ENCODE measurements around the gene AJM1.
"Not testable (repeated sequence)": the region's sequence is repeated elsewhere in the genome, so short reads cannot be mapped to it uniquely, and the experiment has no call there.

AJM1 gene

DNA sequence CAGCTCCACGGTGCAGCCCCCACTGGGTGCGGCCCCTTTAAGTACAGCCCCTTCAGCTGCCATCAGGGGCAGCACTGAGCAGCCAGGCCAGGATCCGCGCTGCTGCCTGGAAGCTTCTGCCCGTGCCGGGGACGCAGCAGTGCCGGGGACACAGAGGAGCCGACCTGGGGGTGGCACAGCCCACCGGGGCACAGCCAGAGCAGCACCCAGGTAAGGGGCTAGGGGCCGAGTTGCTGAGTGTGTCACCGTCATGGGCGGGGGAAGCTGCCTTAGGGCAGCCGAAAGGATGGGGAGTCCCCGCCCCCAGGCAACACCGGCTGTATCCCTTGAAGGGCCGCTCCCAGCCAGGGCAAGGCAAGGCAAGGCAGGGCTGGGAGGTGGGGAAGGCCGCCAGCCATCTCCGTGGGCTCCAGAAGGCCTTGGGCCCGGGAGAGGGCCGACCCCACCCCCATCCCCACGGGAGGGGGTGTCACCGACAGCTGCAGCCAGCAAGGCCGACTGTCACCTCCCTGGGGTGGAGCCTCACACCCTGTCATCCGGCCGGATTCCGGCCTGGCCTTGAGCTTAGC is at the start of gene AJM1:
TSS of gene AJM1 (plus strand) at position 99 of the 569 bp plus-strand sequence. CDS start 1,937 bp downstream, outside the sequence.
- TF ChIP-seq, protein P1, sequence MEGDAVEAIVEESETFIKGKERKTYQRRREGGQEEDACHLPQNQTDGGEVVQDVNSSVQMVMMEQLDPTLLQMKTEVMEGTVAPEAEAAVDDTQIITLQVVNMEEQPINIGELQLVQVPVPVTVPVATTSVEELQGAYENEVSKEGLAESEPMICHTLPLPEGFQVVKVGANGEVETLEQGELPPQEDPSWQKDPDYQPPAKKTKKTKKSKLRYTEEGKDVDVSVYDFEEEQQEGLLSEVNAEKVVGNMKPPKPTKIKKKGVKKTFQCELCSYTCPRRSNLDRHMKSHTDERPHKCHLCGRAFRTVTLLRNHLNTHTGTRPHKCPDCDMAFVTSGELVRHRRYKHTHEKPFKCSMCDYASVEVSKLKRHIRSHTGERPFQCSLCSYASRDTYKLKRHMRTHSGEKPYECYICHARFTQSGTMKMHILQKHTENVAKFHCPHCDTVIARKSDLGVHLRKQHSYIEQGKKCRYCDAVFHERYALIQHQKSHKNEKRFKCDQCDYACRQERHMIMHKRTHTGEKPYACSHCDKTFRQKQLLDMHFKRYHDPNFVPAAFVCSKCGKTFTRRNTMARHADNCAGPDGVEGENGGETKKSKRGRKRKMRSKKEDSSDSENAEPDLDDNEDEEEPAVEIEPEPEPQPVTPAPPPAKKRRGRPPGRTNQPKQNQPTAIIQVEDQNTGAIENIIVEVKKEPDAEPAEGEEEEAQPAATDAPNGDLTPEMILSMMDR (IDR thresholded peaks at IDR 0.05; ENCODE audit: low read depth, low read length, missing control alignments) = peak; percentile 86
- peak within 1 kb of the TSS; percentile 71 for H3K4me3 ChIP-seq (ENCODE audit: low read depth, low read length)
- peak; percentile 48 for DNase-seq (ENCODE audit: low read depth)

DNA sequence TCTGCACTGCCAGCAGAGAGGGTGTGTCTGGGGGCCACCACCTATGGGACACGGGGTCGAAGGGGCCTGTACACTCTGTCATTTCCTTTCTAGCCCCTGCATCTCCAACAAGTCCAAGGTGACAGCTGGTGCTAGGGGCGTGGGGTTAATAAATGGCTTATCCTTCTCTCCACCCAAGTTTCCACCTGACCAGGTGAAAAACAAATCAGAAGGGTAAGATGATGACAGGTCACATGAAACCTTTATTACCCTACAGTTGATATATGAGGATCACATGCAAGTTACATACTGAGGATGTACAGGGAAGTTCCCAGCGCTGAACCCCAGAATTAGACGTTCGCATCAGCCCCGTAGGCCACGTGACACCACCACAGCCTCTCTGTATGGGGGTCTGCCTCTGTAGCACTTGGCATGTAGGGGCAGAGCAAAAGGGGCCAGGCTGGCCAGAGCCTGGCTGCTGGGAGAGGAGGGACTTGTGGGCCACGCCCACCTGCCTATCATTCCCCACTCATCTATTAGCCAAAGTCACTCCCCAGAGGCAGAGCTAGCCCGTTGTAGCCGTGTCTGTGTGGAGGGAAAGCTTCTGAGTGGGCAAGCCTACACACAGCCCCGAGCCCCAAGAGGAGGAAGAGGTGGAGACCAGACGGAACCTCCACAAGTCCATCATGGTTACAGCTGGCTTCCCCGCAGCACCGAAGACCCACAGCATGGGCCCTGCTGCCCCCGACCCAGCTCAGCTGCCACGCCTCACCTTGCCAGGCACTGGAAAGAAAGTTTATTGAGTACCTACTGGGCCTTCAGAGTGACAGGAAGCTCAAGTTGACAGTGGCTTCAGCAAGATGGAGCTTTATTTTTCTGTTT is 49.0 kb upstream of the AJM1 start:
- H3K4me3 ChIP-seq (ENCODE audit: low read depth, low read length) = no peak overlapping the region
- TF ChIP-seq, protein P1 (IDR thresholded peaks at IDR 0.05; ENCODE audit: low read depth, low read length, missing control alignments) = no peak
- DNase-seq (ENCODE audit: low read depth) = no peak

DNA sequence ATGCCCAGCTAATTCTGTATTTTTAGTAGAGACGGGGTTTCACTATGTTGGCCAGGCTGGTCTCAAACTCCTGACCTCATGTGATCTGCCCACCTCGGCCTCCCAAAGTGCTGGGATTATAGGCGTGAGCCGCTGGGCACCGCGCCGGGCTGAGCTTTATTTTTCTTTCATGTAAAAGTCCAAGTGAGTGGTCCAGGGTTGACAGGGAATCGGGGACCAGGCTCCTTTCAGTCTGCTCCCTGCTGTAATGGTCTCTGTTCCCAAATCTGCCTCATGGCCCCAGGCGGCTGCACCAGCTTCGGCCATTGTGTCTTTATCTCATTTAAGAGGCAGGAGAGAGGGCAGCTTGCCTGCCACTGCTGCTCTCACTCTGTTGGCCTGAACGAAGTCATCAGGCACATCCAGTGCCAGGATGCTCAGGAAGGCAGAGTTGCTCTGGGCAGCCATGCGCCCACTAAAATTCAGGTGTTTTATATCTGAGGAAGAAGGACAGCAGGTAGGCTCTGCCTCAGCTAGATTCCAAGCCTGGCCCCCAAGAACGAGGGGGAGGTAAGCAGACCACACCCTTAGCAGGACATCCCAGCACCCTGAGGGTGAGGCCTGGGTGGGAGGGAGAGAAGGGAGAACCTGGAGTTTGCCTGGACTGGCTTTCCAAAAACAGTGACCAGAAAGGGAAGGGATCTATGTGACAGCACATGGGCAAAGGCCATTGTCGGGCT is 47.8 kb upstream of the AJM1 start:
- DNase-seq (ENCODE audit: low read depth) = no peak
- no peak overlapping the region for H3K4me3 ChIP-seq (ENCODE audit: low read depth, low read length)
- TF ChIP-seq, protein P1 (IDR thresholded peaks at IDR 0.05; ENCODE audit: low read depth, low read length, missing control alignments) = no peak

DNA sequence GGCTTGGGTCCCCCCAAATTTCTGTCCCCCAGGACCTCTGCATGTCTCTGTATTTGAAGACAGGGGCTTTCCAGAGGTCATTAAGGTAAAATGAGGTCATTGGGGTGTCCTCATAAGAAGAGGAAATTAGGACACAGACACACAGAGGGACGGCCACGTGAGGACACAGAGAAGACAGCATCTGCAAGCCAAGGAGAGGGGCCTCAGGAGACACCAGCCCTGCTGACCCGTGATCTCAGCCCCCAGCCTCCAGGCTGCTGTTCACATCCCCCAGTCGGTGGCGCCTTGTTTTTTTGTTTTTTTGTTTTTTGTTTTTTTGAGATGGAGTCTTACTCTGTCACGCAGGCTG is 47.3 kb upstream of the AJM1 start:
- no peak overlapping the region for H3K4me3 ChIP-seq (ENCODE audit: low read depth, low read length)
- no peak for DNase-seq (ENCODE audit: low read depth)
- TF ChIP-seq, protein P1 (IDR thresholded peaks at IDR 0.05; ENCODE audit: low read depth, low read length, missing control alignments) = no peak

DNA sequence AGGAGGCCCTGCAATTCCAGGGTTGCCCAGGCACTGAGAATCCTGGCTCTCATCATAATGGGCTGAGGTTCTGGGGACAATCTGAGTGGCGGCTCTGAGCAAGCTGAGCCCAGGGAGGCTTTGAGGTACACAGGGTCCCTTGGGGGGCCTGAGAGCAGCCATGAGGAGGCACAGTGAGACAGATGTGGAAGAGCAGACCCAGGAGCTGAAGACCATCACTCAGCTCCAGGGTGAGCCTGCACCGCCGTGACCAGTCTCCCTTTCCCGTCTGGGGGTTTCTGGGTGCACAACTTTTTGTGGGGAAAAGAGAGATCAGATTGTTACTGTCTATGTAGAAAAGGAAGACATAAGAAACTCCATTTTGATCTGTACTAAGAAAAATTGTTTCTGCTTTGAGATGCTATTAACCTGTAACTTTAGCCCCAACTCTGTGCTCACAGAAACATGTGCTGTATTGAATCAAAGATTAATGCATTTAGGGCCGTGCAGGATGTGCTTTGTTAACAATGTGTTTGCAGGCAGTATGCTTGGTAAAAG is 46.0 kb upstream of the AJM1 start, which contains the start of gene CCDC183:
TSS of gene CCDC183 (plus strand) at position 101 of the 537 bp plus-strand sequence. CDS start at position 161, 60 bp downstream.
- DNase-seq (ENCODE audit: low read depth) = no peak
- no peak within 1 kb of the TSS for H3K4me3 ChIP-seq (ENCODE audit: low read depth, low read length)
- TF ChIP-seq, protein P1 (IDR thresholded peaks at IDR 0.05; ENCODE audit: low read depth, low read length, missing control alignments) = no peak

DNA sequence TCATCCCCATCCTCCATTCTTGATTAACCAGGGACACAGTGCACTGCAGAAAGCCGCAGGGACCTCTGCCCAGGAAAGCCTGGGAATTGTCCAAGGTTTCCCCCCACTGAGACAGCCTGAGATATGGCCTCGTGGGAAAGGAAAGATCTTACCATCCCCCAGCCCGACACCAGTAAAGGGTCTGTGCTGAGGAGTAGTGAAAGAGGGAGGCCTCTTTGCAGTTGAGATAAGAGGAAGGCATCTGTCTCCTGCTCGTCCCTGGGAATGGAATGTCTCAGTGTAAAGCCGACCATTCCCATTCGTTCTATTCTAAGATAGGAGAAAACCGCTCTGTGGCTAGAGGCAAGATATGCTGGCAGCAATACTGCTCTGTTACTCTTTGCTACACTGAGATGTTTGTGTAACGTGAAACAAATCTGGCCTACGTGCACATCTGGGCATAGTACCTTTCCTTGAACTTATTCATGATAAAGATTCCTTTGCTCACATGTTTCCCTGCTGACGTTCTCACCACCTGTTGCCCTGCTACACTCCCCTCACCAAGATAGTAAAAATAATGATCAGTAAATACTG is 45.4 kb upstream of the AJM1 start:
- not testable (repeated sequence) for H3K4me3 ChIP-seq (ENCODE audit: low read depth, low read length); DNase-seq (ENCODE audit: low read depth)

DNA sequence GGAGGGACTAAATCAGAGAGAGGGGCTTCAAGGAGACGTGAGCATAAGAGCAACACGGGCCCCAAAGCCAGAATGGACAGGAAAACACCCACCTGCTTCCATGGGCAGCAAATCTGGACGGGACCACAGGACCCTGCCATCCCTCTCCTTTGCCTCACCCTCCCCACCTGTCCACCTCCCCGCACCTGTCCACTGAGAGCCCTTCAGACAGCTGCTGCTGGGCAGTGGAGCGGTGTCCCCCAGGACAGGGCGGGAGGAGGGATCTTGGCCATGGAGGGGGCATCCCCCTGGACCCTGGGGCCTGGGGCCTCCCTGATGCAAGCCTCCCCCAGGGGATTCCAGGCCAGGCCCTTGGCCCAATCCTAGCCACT is 43.6 kb upstream of the AJM1 start:
- H3K4me3 ChIP-seq (ENCODE audit: low read depth, low read length) = no peak overlapping the region
- DNase-seq (ENCODE audit: low read depth) = no peak
- TF ChIP-seq, protein P1 (IDR thresholded peaks at IDR 0.05; ENCODE audit: low read depth, low read length, missing control alignments) = no peak

All from GM12864 (cell line).